H1 (cell line): ENCODE results near the gene GPR65. TPM values are rescaled to one million over a fixed set of nuclear protein-coding genes. Genes with fewer than 3 reads are reported as not detected.

Experiments used
- polyA plus RNA-seq, 7 experiments: library from polyadenylated mRNA; depleted of rRNA in 3 of 7; stranded (reverse) in 5 of 7; unstranded in 2 of 7; fragments of >200 nt in 5 of 7; fragments of 200-250 nt in 2 of 7; gene quantifications; 1 replicate in 5 of 7; 2 replicates in 1 of 7; 4 replicates in 1 of 7; pipeline versions ENCODE4 v1.2.1 to v1.2.3, GENCODE V29; 2011 to 2013; ENCODE audit warnings: missing spikeins in 2 of 7, mixed read lengths in 2 of 7
- small RNA-seq: library from polyadenylated mRNA; stranded (forward); fragments of <200 nt; extraction: miRNeasy Mini kit (QIAGEN cat#:217004); gene quantifications from one replicate; pipeline ENCODE3, GENCODE V24; 2013; ENCODE audit not compliant: insufficient read depth
- total RNA-seq: library from RNA; stranded (reverse); fragmentation: NEBNext Ultra II Directional; extraction: Animal tissue kit (Norgen Biotek cat#: 25700); gene quantifications from 2 replicates; pipeline ENCODE4 v1.2.1, GENCODE V29; 2021

GPR65 gene
- total and polyA plus RNA-seq, 2 of the 8 experiments (the other 6 are each of a cell fraction or from before 2014, with no cell fraction given) = not detected

Small RNA genes within 50 kb of the gene (small RNA-seq; reads per million reads assigned to genes)
- gene RNU6-835P = not detected

Other genes starting within 250 kb of the GPR65 start
- 12.3 and 12.5 TPM in 2 replicates for gene GALC, start 12.0 kb upstream of the GPR65 start, total RNA-seq
- 5.4 and 6.1 TPM in 2 replicates for gene GALC, start 12.0 kb upstream of the GPR65 start, polyA plus RNA-seq (2011; rRNA removed)